Endothelial cell (in vitro differentiated cells): ENCODE results near the gene WDR5. TPM values are rescaled to one million over a fixed set of nuclear protein-coding genes. Genes with fewer than 3 reads are reported as not detected.
A peak's percentile ranks its signal among the peaks of the same experiment; 100 is the strongest.

Experiments used
- DNase-seq: peaks from one replicate; pipeline ENCODE4 v3.0.0; 2021; ENCODE audit warnings: low spot score
- H3K27ac Mint-ChIP-seq: one replicate; pipeline ENCODE4 v1.8.0; 2021; ENCODE audit warnings: mixed read lengths, inconsistent platforms; ENCODE audit not compliant: unreplicated experiment
- H3K27me3 Mint-ChIP-seq: one replicate; pipeline ENCODE4 v1.8.0; 2021; ENCODE audit warnings: mild to moderate bottlenecking, moderate library complexity, mixed read lengths, inconsistent platforms; ENCODE audit not compliant: unreplicated experiment
- H3K36me3 Mint-ChIP-seq: one replicate; pipeline ENCODE4 v1.8.0; 2021; ENCODE audit warnings: mild to moderate bottlenecking, low read depth, mixed read lengths, inconsistent platforms; ENCODE audit not compliant: unreplicated experiment
- H3K4me1 Mint-ChIP-seq: one replicate; pipeline ENCODE4 v1.8.0; 2021; ENCODE audit warnings: mild to moderate bottlenecking, mixed read lengths, inconsistent platforms; ENCODE audit not compliant: unreplicated experiment
- H3K4me3 Mint-ChIP-seq: one replicate; pipeline ENCODE4 v1.8.0; 2021; ENCODE audit warnings: mild to moderate bottlenecking, mixed read lengths, inconsistent platforms; ENCODE audit not compliant: unreplicated experiment
- H3K9me3 Mint-ChIP-seq: one replicate; pipeline ENCODE4 v1.8.0; 2021; ENCODE audit warnings: mixed read lengths, inconsistent platforms; ENCODE audit not compliant: unreplicated experiment
- total RNA-seq: library from RNA; stranded (reverse); fragmentation: NEBNext Ultra II Directional; extraction: Animal tissue kit (Norgen Biotek cat#: 25700); gene quantifications from one replicate; pipeline ENCODE4 v1.2.1, GENCODE V29; 2021; ENCODE audit not compliant: unreplicated experiment
- TF ChIP-seq, protein P1 (sequence below): fragments of 200-600 bp; sonication (generic); IDR thresholded peaks from one replicate; pipeline ENCODE4 v1.5.0; 2021; ENCODE audit warnings: antibody characterized with exemption; ENCODE audit not compliant: unreplicated experiment

The WDR5 gene
- total RNA-seq, 1 donor from 2014 or later = 26.5 TPM

- no peak for DNase-seq
- Mint-ChIP-seq H3K4me1 (peaks cover 8% of the 10 kb centered on the region), H3K9me3 (no peaks in the 10 kb centered on the region)
Observed at GRCh38 chr9:134190232-134191121, 54.6 kb downstream of the WDR5 start.

DNA sequence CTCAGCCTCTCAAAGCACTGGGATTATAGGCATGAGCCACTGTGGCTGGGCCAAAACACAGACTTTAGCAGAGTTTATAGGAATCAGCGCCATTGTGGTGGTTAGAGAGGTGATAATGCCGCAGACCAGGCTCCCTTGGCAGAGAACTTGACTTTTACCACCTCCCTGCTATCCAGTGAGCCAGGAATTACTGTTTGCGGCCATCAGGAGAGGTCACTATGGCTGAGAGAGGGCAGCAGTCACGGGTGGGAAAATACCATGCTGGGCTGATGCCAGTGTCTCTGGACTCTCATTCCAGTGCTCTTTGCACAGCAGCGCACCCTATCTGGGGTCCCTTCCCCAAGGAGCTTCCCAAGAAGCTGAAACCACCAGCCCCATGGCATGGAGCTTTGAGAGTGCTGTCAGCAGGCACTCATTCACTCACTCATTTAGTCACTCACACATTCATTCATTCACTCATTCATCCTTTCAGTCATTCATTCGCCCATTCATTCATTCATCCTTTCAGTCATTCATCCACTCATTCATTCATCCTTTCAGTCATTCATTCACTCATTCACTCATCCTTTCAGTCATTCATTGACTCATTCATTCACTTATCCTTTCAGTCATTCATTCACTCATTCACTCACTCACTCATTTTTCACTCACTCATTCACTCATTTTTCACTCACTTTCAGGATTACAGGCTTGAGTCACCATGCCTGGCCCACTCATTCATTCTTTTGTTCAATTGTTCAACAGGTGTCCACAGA lies 55.8 kb downstream of the WDR5 start:
- peak overlapping the region; percentile 25 for H3K27ac Mint-ChIP-seq
- H3K9me3 Mint-ChIP-seq = no peaks in the 10 kb centered on the region
- H3K4me3 Mint-ChIP-seq = no peak overlapping the region
- DNase-seq = no peak
- peaks cover 8% of the 10 kb centered on the region for H3K27me3 Mint-ChIP-seq
- peaks cover 4% of the 10 kb centered on the region for H3K36me3 Mint-ChIP-seq
- TF ChIP-seq, protein P1, sequence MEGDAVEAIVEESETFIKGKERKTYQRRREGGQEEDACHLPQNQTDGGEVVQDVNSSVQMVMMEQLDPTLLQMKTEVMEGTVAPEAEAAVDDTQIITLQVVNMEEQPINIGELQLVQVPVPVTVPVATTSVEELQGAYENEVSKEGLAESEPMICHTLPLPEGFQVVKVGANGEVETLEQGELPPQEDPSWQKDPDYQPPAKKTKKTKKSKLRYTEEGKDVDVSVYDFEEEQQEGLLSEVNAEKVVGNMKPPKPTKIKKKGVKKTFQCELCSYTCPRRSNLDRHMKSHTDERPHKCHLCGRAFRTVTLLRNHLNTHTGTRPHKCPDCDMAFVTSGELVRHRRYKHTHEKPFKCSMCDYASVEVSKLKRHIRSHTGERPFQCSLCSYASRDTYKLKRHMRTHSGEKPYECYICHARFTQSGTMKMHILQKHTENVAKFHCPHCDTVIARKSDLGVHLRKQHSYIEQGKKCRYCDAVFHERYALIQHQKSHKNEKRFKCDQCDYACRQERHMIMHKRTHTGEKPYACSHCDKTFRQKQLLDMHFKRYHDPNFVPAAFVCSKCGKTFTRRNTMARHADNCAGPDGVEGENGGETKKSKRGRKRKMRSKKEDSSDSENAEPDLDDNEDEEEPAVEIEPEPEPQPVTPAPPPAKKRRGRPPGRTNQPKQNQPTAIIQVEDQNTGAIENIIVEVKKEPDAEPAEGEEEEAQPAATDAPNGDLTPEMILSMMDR = no peak
- peaks cover 10% of the 10 kb centered on the region for H3K4me1 Mint-ChIP-seq

More at GRCh38 chr9:134190232-134191121, 54.6 kb downstream of the WDR5 start:
- H3K4me3 Mint-ChIP-seq = no peak overlapping the region
- peaks cover 4% of the 10 kb centered on the region for H3K36me3 Mint-ChIP-seq
- H3K27ac Mint-ChIP-seq = no peak overlapping the region
- TF ChIP-seq, protein P1 = no peak
- peaks cover 12% of the 10 kb centered on the region for H3K27me3 Mint-ChIP-seq

DNA sequence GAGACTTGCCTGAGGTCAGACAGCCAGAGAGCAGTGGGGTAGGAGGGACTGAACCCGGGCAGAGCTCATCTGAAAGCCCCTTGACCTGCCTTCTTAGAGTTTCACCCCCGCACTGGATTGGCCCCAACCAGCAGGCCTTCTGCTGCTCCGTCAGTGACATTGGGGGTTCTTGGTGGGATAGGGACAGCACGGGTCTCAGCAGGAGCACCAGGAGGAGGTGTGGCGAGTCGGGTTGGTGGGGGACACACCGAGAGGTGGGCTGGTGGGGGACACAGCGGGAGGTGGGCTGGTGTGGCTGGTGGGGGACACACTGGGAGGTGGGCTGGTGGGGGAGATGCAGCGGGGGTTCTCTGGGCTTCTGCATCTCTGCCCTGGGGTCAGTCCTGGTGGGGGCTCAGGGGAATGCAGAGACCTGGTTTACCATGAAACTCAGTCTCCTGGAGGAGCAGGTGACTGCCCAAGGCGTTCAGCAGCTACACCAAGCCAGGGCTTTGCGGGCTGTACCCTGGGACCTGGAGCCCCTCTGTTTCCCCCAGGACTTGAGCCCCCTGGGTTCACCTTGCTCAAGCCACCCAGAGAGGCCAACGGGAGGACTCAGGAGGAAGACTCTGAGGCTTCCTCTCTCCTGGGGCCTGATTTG lies 56.5 kb downstream of the WDR5 start:
- H3K9me3 Mint-ChIP-seq = no peaks in the 10 kb centered on the region
- H3K36me3 Mint-ChIP-seq = peaks cover 4% of the 10 kb centered on the region
- TF ChIP-seq, protein P1 = no peak
- DNase-seq = no peak
- H3K27ac Mint-ChIP-seq = no peak overlapping the region
- H3K27me3 Mint-ChIP-seq = peaks cover 8% of the 10 kb centered on the region
- peaks cover 10% of the 10 kb centered on the region for H3K4me1 Mint-ChIP-seq
- H3K4me3 Mint-ChIP-seq = no peak overlapping the region

DNA sequence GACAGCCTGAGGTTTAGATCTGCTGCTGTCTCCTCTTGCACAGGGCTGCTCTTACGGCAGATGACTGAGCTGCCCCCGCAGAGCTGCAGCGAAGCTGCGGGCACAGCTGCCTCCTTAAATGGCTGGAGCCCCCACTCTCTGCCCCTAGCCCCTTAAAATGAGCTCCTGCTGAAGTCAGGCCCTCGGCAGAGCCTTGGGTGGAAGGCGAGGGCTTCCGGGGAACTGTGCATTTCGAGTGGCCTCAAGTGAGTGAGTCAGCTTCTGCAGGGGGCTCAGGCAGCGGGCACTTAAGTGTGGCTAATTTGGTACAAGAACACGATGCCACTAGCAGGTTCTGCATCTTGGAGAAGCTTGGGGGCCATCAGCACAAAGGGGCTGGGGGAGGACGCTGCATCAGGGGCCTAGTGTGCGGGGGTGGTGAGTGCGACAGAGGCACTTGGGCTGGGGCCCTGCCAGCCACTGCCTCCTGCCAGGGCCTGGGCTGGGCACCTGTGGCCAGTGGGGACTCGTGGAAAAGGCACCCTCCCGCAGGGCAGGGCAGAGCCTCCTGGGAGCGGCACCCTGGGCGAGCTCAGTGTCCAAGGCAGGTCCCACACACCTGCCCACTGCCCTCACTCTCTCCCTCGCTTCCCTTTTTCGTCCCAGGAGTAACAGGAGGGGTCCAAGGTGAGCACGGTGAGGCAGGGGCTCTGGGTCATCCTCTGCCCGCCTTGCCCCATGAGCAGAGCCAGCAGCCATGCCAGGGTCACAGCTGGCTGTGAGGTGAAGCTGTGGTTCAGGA lies 57.3 kb downstream of the WDR5 start:
- Mint-ChIP-seq H3K4me3 (no peak overlapping the region), H3K4me1 (peaks cover 10% of the 10 kb centered on the region), H3K36me3 (peaks cover 4% of the 10 kb centered on the region), H3K27me3 (peaks cover 8% of the 10 kb centered on the region), H3K27ac (no peak overlapping the region), H3K9me3 (no peaks in the 10 kb centered on the region)
- TF ChIP-seq, protein P1 = no peak
- DNase-seq = no peak
